ENCODE results near the gene PDE4D.
"Not testable (repeated sequence)": the region's sequence is repeated elsewhere in the genome, so short reads cannot be mapped to it uniquely, and the experiment has no call there.

PDE4D gene

GRCh38 chr5:59799668-59800346 is 93.7 kb downstream of the PDE4D start:
- no peak for DNase-seq (ENCODE audit: low read depth)

GRCh38 chr5:59798862-59799667 is 94.5 kb downstream of the PDE4D start:
- DNase-seq (ENCODE audit: low read depth), result no peak

GRCh38 chr5:59795141-59795540 is 98.4 kb downstream of the PDE4D start:
- no peak for DNase-seq (ENCODE audit: low read depth)

- peak; percentile 87 for DNase-seq (ENCODE audit: low read depth)
These were observed 100.4 kb downstream of the PDE4D start for GRCh38 chr5:59792983-59793585.

- DNase-seq (ENCODE audit: low read depth), result no peak
These were observed 101.9 kb downstream of the PDE4D start for GRCh38 chr5:59791617-59792016.

GRCh38 chr5:59790776-59791475 is 102.6 kb downstream of the PDE4D start:
- DNase-seq (ENCODE audit: low read depth), result no peak

- no peak for DNase-seq (ENCODE audit: low read depth)
These were observed 103.2 kb downstream of the PDE4D start for GRCh38 chr5:59790376-59790775.

GRCh38 chr5:59789894-59790293 is 103.6 kb downstream of the PDE4D start:
- no peak for DNase-seq (ENCODE audit: low read depth)

- peak; percentile 44 for DNase-seq (ENCODE audit: low read depth)
These were observed 104.3 kb downstream of the PDE4D start for GRCh38 chr5:59789197-59789596.

GRCh38 chr5:59786334-59786805 is 107.2 kb downstream of the PDE4D start:
- DNase-seq (ENCODE audit: low read depth), result peak; percentile 80

- no peak for DNase-seq (ENCODE audit: low read depth)
These were observed 107.7 kb downstream of the PDE4D start for GRCh38 chr5:59785676-59786333.

GRCh38 chr5:59784708-59785107 is 108.8 kb downstream of the PDE4D start:
- DNase-seq (ENCODE audit: low read depth), result not testable (repeated sequence)

GRCh38 chr5:59783264-59783663 is 110.3 kb downstream of the PDE4D start:
- DNase-seq (ENCODE audit: low read depth), result no peak

GRCh38 chr5:59782856-59783255 is 110.7 kb downstream of the PDE4D start:
- DNase-seq (ENCODE audit: low read depth), result no peak

GRCh38 chr5:59779453-59779852 is 114.1 kb downstream of the PDE4D start:
- no peak for DNase-seq (ENCODE audit: low read depth)

- DNase-seq (ENCODE audit: low read depth), result no peak
These were observed 116.5 kb downstream of the PDE4D start for GRCh38 chr5:59777028-59777427.

- no peak for DNase-seq (ENCODE audit: low read depth)
These were observed 120.2 kb downstream of the PDE4D start for GRCh38 chr5:59773294-59773693.

GRCh38 chr5:59772757-59773156 is 120.8 kb downstream of the PDE4D start:
- no peak for DNase-seq (ENCODE audit: low read depth)

- DNase-seq (ENCODE audit: low read depth), result no peak
These were observed 121.3 kb downstream of the PDE4D start for GRCh38 chr5:59772206-59772605.

GRCh38 chr5:59770953-59771352 is 122.6 kb downstream of the PDE4D start:
- DNase-seq (ENCODE audit: low read depth), result no peak

- no peak for DNase-seq (ENCODE audit: low read depth)
These were observed 123.7 kb downstream of the PDE4D start for GRCh38 chr5:59769832-59770231.

- DNase-seq (ENCODE audit: low read depth), result no peak
These were observed 124.5 kb downstream of the PDE4D start for GRCh38 chr5:59769041-59769360.

Measured in GM04504 (cell line).